GM12878 (cell line): ENCODE results near the gene RASSF4. TPM values are rescaled to one million over a fixed set of nuclear protein-coding genes. Genes with fewer than 3 reads are reported as not detected.

Source experiments
- ATAC-seq: fragments of 200-7000 bp; cut with Tn5 transposase; 3 replicates; pipeline ENCODE4 v1.9.1; 2020; ENCODE audit warnings: mild to moderate bottlenecking, moderate library complexity
- BruUV-seq: library from RNA; stranded (reverse); fragments of 400-500 nt; replicated peaks from 2 replicates; lab custom pipeline; 2021; lab: Mats Ljungman, UMichigan
- CTCF ChIA-PET: fragments of 300-600 bp; sonication (Branson Sonifier 250); formaldehyde crosslinking; extraction: SDS; loops from one replicate; lab custom pipeline; 2021; ENCODE audit warnings: inconsistent platforms; lab: Yijun Ruan, JAX
- POLR2A ChIA-PET: fragments of 350-600 bp; formaldehyde crosslinking; extraction: SDS; loops from one replicate; lab custom pipeline; 2021; ENCODE audit warnings: inconsistent platforms; lab: Charles Lee
- RAD21 ChIA-PET: fragments of 300-600 bp; sonication (Branson Sonifier 250); formaldehyde crosslinking; loops from one replicate; lab custom pipeline; 2023; ENCODE audit warnings: antibody characterized with exemption; ENCODE audit not compliant: unreplicated experiment; lab: Charles Lee
- SMC1A ChIA-PET: fragments of 300-600 bp; sonication (Branson Sonifier 250); formaldehyde crosslinking; loops from one replicate; lab custom pipeline; 2023; ENCODE audit not compliant: unreplicated experiment, uncharacterized antibody; lab: Charles Lee
- DNase-seq: peaks from one replicate; pipeline ENCODE4 v3.0.0-alpha.2; 2011; ENCODE audit warnings: low read depth, low spot score
- FAIRE-seq: peaks from 3 replicates; lab custom pipeline; 2011; peaks lifted over from hg19 to GRCh38; lab: Jason Lieb, UNC
- H2AFZ ChIP-seq: 2 replicates; pipeline ENCODE4 v1.6.0; 2011; ENCODE audit warnings: low read depth, low read length, control low read depth; ENCODE audit not compliant: control insufficient read depth
- H3K27ac ChIP-seq: 2 replicates; pipeline ENCODE4 v1.5.1; 2011; ENCODE audit warnings: control low read depth; ENCODE audit not compliant: control insufficient read depth, insufficient read depth
- H3K27me3 ChIP-seq, 2 experiments: replicated peaks in 1 of 2; 2 replicates each; pipeline versions ENCODE4 v1.6.0 to v1.6.1; 2011; ENCODE audit warnings: low read length in 1 of 2; ENCODE audit not compliant: control insufficient read depth in 2 of 2, insufficient read depth in 2 of 2
- H3K36me3 ChIP-seq, 2 experiments: 2 replicates each; pipeline ENCODE4 v1.5.1; 2011; ENCODE audit warnings: low read length in 1 of 2; ENCODE audit not compliant: control insufficient read depth in 2 of 2, insufficient read depth in 2 of 2
- H3K4me1 ChIP-seq: 2 replicates; pipeline ENCODE4 v1.6.1; 2011; ENCODE audit warnings: mild to moderate bottlenecking, low read length, moderate library complexity, mixed read lengths; ENCODE audit not compliant: control insufficient read depth, insufficient read depth
- H3K4me2 ChIP-seq: 2 replicates; pipeline ENCODE4 v1.6.0; 2011; ENCODE audit warnings: control low read depth; ENCODE audit not compliant: control insufficient read depth, insufficient read depth
- H3K4me3 ChIP-seq: fragments of 200-600 bp; sonication (generic); 2 replicates; pipeline ENCODE4 v1.5.1; 2016
- H3K79me2 ChIP-seq: 2 replicates; pipeline ENCODE4 v1.6.0; 2011; ENCODE audit warnings: low read length; ENCODE audit not compliant: control insufficient read depth, insufficient read depth
- H3K9ac ChIP-seq: 2 replicates; pipeline ENCODE4 v1.8.0; 2011; ENCODE audit warnings: low read length, control low read depth, mixed read lengths; ENCODE audit not compliant: control insufficient read depth, insufficient read depth
- H3K9me3 ChIP-seq: replicated peaks from 3 replicates; pipeline ENCODE4 v1.5.1; 2011; ENCODE audit warnings: mild to moderate bottlenecking, low read length; ENCODE audit not compliant: control insufficient read depth, insufficient read depth
- H4K20me1 ChIP-seq: 2 replicates; pipeline ENCODE4 v1.6.0; 2011; ENCODE audit not compliant: control insufficient read depth, insufficient read depth
- BCL11A ChIP-seq: IDR thresholded peaks from 2 replicates; pipeline ENCODE4 v1.6.1; 2011; ENCODE audit warnings: low read depth, low read length
- CHD2 ChIP-seq: IDR thresholded peaks from 2 replicates; pipeline ENCODE4 v1.6.1; 2011; ENCODE audit warnings: low read depth, low read length, improper control_type of control experiment, borderline replicate concordance
- MTA3 ChIP-seq: IDR thresholded peaks from 2 replicates; pipeline ENCODE4 v1.6.1; 2012; ENCODE audit warnings: low read length, inconsistent platforms, borderline replicate concordance
- SMAD1 ChIP-seq: fragments of 450-650 bp; IDR thresholded peaks from 2 replicates; pipeline ENCODE4 v1.6.1; 2018; ENCODE audit warnings: mild to moderate bottlenecking, low read depth; ENCODE audit not compliant: partially characterized antibody
- SMAD5 ChIP-seq: IDR thresholded peaks from 2 replicates; pipeline ENCODE4 v1.6.1; 2016; ENCODE audit warnings: antibody characterized with exemption, low read depth
- SUPT20H ChIP-seq: IDR thresholded peaks from 2 replicates; pipeline ENCODE4 v1.6.1; 2011; ENCODE audit warnings: low read depth, mild to moderate bottlenecking, low read length, moderate library complexity, borderline replicate concordance; ENCODE audit not compliant: control insufficient read depth
- YBX1 ChIP-seq: fragments of 450-650 bp; IDR thresholded peaks from 2 replicates; pipeline ENCODE4 v1.6.1; 2016; ENCODE audit warnings: antibody characterized with exemption
- WGBS: methylation state at CpG from one replicate; pipeline ENCODE4 v1.1.6; 2016; ENCODE audit warnings: low lambda C conversion rate; ENCODE audit not compliant: insufficient replicate concordance, insufficient coverage; ENCODE audit errors: missing lambda C conversion rate; 5-methylcytosine and 5-hydroxymethylcytosine counted together
- in situ Hi-C: fragments of 300-500 bp; cut with MboI; formaldehyde crosslinking; loops from 9 replicates; pipeline ENCODE4 v1.14.3; 2018; ENCODE audit warnings: mixed read lengths
- intact Hi-C: fragments of 100-400 bp; cut with micrococcal nuclease; formaldehyde crosslinking; loops from one replicate; pipeline ENCODE4 v1.14.2; 2022; ENCODE audit not compliant: unreplicated experiment
- polyA plus RNA-seq, 11 experiments: library from polyadenylated mRNA; depleted of rRNA in 4 of 11; unstranded in 6 of 11; stranded (reverse) in 5 of 11; fragments of >200 nt; fragmentation: Nextera tagmentation in 4 of 11; fragmentation: Illumina TruSeq in 1 of 11; extraction: Ambion mirVana in 4 of 11; extraction: Trizol in 1 of 11; gene quantifications; 1 replicate in 1 of 11; 2 replicates in 10 of 11; pipeline versions ENCODE4 v1.2.1 to v1.2.3, GENCODE V29; 2011 to 2016; ENCODE audit warnings: inconsistent platforms in 2 of 11, missing spikeins in 2 of 11, low read depth in 1 of 11
- total RNA-seq, 4 experiments: library from RNA; depleted of rRNA in 3 of 4; stranded (reverse); fragments of >200 nt in 3 of 4; fragmentation: Illumina TruSeq in 1 of 4; extraction: Trizol in 1 of 4; gene quantifications; 2 replicates each; pipeline versions ENCODE4 v1.2.1 to v1.2.3, GENCODE V29; 2013 to 2021

RASSF4 gene
- total and polyA plus RNA-seq, 10 of the 15 experiments (the other 5 are each of a cell fraction or from before 2014, with no cell fraction given) = 3.7 to 71.1 (median 16.8) TPM

- CTCF ChIA-PET = interaction anchor here (0.7 to 2.9 kb wide), 6 partner anchors 9 to 131 kb away, joined by 3 to 11 read pairs (median 6); no protein-coding TSS in a partner anchor
- Histone ChIP-seq H3K4me1 (peaks cover 6% of the 10 kb centered on the region), H3K27ac (no peak overlapping the region), H2AFZ (no peak overlapping the region), H3K36me3 (peaks cover 0 to 1% of the 10 kb centered on the region in 2 experiments; a peak in 1 of 4 replicates), H3K79me2 (no peaks in the 10 kb centered on the region), H3K4me3 (no peak overlapping the region), H4K20me1 (no peaks in the 10 kb centered on the region), H3K27me3 (no peaks in the 10 kb centered on the region), H3K9me3 (no peaks in the 10 kb centered on the region), H3K4me2 (no peak overlapping the region), H3K9ac (no peak overlapping the region)
- SMC1A ChIA-PET = interaction anchor here (0.6 to 2.6 kb wide), 5 partner anchors 14 to 184 kb away, joined by 3 to 10 read pairs (median 3); no protein-coding TSS in a partner anchor
- TF ChIP-seq SMAD1 (no peak), MTA3 (no peak), CHD2 (no peak), BCL11A (no peak), SMAD5 (no peak), SUPT20H (no peak), YBX1 (no peak)
- DNase-seq = no peak
- WGBS = 67% methylated on average over 9 of the region's 9 CpGs
- RAD21 ChIA-PET = interaction anchor here (1.2 to 2.3 kb wide), 3 partner anchors 15 to 467 kb away, joined by 4 to 13 read pairs (median 6); no protein-coding TSS in a partner anchor
- in situ Hi-C loops (no loop called here), intact Hi-C loops (no loop called here)
- no TSS peak for BruUV-seq
- no peak for ATAC-seq
- POLR2A ChIA-PET = interaction anchor here (1.9 to 2.2 kb wide), 2 partner anchors 9 to 17 kb away, joined by 6 to 7 read pairs; partner anchors contain the start of gene DEPP1
- no peak for FAIRE-seq
These were observed 35.3 kb downstream of the RASSF4 start for GRCh38 chr10:44994752-44995530.
